ENCODE data around the gene STXBP1. TPM values are rescaled to one million over a fixed set of nuclear protein-coding genes. Genes with fewer than 3 reads are reported as not detected.

Gene STXBP1
- total and polyA plus RNA-seq, 8 donors = 5.2 to 77.7 (median 17.6) TPM

GRCh38 chr9:127720031-127720864 is 108.2 kb downstream of the STXBP1 start:
- Histone ChIP-seq H3K9me3 (no peaks in the 10 kb centered on the region), H3K4me3 (no peak overlapping the region), H3K4me1 (peaks cover 13 to 31% (median 24%) of the 10 kb centered on the region in 4 donors), H3K36me3 (no peaks in the 10 kb centered on the region), H3K27ac (no peak overlapping the region), H3K27me3 (peaks cover 0 to 12% (median 0%) of the 10 kb centered on the region in 3 donors)
- intact Hi-C loops (cut with DNase I; ENCODE audit: low total_unique reads) = no loop called here
- 78 to 83% (median 82%) methylated on average over 12 of the region's 12 CpGs for WGBS, 5 donors
- DNase-seq = no peak
- TF ChIP-seq POLR2AphosphoS5 (IDR thresholded peaks at IDR 0.05) (no peak), CTCF (IDR thresholded peaks at IDR 0.05) (no peak), EP300 (IDR thresholded peaks at IDR 0.05) (no peak), POLR2A (IDR thresholded peaks at IDR 0.05) (no peak)

GRCh38 chr9:127720865-127721227 is 108.8 kb downstream of the STXBP1 start:
- Histone ChIP-seq H3K27me3 (peaks cover 0 to 12% (median 0%) of the 10 kb centered on the region in 3 donors), H3K4me3 (no peak overlapping the region), H3K36me3 (no peaks in the 10 kb centered on the region), H3K4me1 (peaks cover 13 to 28% (median 23%) of the 10 kb centered on the region in 4 donors), H3K27ac (no peak overlapping the region), H3K9me3 (no peaks in the 10 kb centered on the region)
- DNase-seq = no peak
- intact Hi-C loops (cut with DNase I; ENCODE audit: low total_unique reads) = no loop called here
- no peak for TF ChIP-seq POLR2A (IDR thresholded peaks at IDR 0.05)
- no peak for TF ChIP-seq POLR2AphosphoS5 (IDR thresholded peaks at IDR 0.05)
- no peak for TF ChIP-seq EP300 (IDR thresholded peaks at IDR 0.05)

DNA sequence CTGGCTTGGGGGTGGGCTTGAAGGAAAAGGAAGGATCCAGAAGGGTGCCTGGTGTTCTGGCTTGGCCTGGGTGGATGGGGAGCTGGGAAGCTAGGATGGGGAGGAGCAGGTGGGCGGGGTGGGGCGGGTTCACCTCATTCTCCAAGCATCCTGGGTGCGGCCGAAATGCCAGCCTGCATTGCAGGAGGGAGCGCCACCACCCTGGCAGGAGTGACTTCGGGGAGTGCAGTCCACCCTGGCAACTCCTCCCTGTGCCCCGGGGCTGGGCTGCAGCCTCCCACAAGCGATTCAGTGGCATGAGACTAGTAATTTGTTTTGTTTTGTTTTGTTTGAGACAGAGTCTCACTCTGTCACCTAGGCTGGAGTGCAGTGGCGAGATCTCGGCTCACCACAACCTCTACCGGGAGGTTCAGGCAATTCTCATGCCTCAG is 109.3 kb downstream of the STXBP1 start:
- intact Hi-C loops (cut with DNase I; ENCODE audit: low total_unique reads) = no loop called here
- peaks cover 0 to 12% (median 0%) of the 10 kb centered on the region in 3 donors for H3K27me3 ChIP-seq
- no peaks in the 10 kb centered on the region for H3K9me3 ChIP-seq
- WGBS, 5 donors = 39 to 59% (median 47%) methylated on average over 5 to 11 of the region's 11 CpGs
- no peak overlapping the region for H3K4me3 ChIP-seq
- DNase-seq = no peak
- H3K36me3 ChIP-seq = no peaks in the 10 kb centered on the region
- TF ChIP-seq POLR2AphosphoS5 (IDR thresholded peaks at IDR 0.05) (no peak), EP300 (IDR thresholded peaks at IDR 0.05) (no peak), POLR2A (IDR thresholded peaks at IDR 0.05) (no peak), CTCF (IDR thresholded peaks at IDR 0.05) (no peak)
- H3K4me1 ChIP-seq = peaks cover 9 to 22% (median 18%) of the 10 kb centered on the region in 4 donors
- H3K27ac ChIP-seq = no peak overlapping the region

GRCh38 chr9:127722055-127722745 is 110.1 kb downstream of the STXBP1 start:
- H3K27ac ChIP-seq = no peak overlapping the region
- WGBS, 5 donors = 64 to 76% (median 74%) methylated on average over 12 of the region's 12 CpGs
- peaks cover 0 to 12% (median 0%) of the 10 kb centered on the region in 3 donors for H3K27me3 ChIP-seq
- no peaks in the 10 kb centered on the region for H3K36me3 ChIP-seq
- no peak for TF ChIP-seq POLR2AphosphoS5 (IDR thresholded peaks at IDR 0.05)
- TF ChIP-seq POLR2A (IDR thresholded peaks at IDR 0.05) = no peak
- TF ChIP-seq EP300 (IDR thresholded peaks at IDR 0.05) = no peak
- TF ChIP-seq CTCF (IDR thresholded peaks at IDR 0.05) = no peak
- no peak overlapping the region for H3K4me3 ChIP-seq
- no peaks in the 10 kb centered on the region for H3K9me3 ChIP-seq
- no peak for DNase-seq
- peaks cover 8 to 20% (median 16%) of the 10 kb centered on the region in 4 donors for H3K4me1 ChIP-seq
- intact Hi-C loops (cut with DNase I; ENCODE audit: low total_unique reads) = no loop called here

Data from stomach (tissue), 9 donors.